NT2/D1 (cell line): Measurements from ENCODE around the gene PDLIM5.

Source experiments
- SUZ12 ChIP-seq: IDR thresholded peaks from 2 replicates; pipeline ENCODE4 v1.6.1; 2011; ENCODE audit not compliant: insufficient read length, insufficient read depth; ENCODE audit errors: extremely low read depth
- YY1 ChIP-seq: IDR thresholded peaks from 2 replicates; pipeline ENCODE4 v1.6.1; 2011; ENCODE audit not compliant: insufficient read length, insufficient read depth
- ZNF274 ChIP-seq: IDR thresholded peaks from 2 replicates; pipeline ENCODE4 v1.6.1; 2011; ENCODE audit warnings: mild to moderate bottlenecking, low read depth, low read length

DNA sequence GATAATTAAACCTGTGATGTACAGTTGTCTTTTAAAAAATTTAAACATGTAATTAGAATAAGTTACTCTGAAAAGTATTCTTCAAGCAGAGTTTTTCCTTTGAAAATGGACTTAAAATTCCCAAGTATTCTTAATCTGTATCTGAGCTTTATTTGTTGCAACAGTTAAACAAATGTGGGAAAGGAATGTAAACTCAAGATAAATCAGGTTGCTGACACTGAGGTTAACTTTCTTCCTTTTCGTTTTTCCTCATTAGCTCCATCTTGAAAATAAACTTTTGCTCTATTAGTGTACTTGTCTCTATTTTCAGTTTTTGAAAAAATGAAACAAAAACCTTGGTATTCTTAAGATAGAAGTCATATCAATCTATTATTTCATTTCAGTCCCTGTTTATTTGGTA, 161.5 kb downstream of the PDLIM5 start:
- TF ChIP-seq YY1: no peak
- TF ChIP-seq ZNF274: no peak
- TF ChIP-seq SUZ12: no peak
